Stimulated activated CD8-positive, alpha-beta memory T cell treated with anti-CD3 and anti-CD28 coated beads, Interleukin-15, amount 100 ng/mL, for 24 hours (primary cell): Measurements from ENCODE around the gene KREMEN1.

Experiments
- DNase-seq: peaks from one replicate; pipeline ENCODE4 v3.0.0-alpha.2; 2020; ENCODE audit warnings: low read depth

The KREMEN1 gene

DNA sequence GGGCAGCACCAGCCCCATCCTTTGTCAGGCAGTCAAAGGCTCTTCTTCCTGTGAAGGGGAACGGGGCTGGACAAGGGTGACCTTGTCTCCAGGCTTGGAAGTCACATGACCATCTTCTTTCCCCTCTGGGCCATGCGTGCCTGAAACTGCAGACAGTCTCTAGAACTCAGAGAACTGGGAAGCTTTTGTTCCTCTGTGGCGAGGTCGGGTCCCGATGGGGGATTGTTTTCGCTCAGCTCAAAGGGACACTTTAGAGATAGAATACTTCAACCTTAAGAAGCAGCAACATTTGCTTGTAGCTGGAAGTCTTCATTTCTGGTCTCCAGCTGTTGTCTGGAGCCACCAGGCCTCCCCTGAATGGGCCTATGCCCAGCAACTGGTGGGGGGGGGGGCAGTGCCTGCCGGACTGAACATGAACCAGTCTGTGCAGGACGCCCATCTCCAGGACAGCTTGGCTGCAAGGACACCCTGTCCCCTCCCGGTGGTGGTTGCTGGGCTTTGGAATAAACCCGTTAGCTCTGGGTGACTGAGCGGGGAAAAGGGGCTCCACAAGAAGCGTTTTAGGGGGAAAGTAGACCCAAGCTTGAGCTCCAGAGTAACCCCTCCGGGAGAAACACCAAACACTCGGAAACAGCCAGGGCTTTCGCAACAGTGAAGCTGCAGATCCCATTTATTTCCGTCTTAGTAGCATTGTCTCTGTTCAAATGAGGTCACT lies 77.2 kb downstream of the KREMEN1 start:
- DNase-seq = no peak

DNA sequence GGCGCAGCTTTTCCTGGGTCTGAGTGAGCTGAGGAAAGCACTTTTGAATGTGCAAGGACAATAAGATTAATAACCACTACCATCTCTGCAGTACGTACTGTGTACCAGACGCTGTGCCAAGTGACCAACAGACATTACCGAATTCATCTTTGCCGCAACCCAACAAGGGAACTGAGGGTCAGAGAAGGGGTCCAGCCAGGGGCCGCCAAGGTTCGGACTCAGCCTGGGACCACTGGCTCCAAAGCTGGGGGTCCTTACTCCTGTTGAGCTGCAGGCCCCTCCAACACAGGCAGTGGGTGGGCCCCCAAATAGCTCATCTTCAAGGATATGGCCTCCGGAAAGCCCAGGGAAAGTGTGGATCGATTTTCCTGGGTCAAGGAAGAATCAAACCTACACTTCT lies 77.9 kb downstream of the KREMEN1 start:
- no peak for DNase-seq

DNA sequence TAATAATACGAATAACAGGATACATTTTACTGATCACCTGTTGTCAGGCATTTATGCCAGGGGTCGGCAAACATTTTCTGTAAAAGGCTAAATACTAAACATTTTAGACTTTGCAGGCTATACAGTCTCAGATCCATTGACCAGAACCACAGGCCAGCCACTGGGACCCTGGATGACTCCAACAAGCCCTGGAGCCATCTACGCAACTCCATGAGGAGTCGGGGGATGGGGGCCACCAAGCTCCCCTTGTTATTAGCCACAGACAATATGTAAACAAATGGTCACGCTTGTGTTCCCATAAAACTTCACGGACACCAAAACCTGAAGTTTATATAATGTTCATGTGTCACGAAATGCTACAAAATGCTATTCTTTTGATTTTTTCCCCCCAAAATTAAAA lies 78.5 kb downstream of the KREMEN1 start:
- no peak for DNase-seq

DNA sequence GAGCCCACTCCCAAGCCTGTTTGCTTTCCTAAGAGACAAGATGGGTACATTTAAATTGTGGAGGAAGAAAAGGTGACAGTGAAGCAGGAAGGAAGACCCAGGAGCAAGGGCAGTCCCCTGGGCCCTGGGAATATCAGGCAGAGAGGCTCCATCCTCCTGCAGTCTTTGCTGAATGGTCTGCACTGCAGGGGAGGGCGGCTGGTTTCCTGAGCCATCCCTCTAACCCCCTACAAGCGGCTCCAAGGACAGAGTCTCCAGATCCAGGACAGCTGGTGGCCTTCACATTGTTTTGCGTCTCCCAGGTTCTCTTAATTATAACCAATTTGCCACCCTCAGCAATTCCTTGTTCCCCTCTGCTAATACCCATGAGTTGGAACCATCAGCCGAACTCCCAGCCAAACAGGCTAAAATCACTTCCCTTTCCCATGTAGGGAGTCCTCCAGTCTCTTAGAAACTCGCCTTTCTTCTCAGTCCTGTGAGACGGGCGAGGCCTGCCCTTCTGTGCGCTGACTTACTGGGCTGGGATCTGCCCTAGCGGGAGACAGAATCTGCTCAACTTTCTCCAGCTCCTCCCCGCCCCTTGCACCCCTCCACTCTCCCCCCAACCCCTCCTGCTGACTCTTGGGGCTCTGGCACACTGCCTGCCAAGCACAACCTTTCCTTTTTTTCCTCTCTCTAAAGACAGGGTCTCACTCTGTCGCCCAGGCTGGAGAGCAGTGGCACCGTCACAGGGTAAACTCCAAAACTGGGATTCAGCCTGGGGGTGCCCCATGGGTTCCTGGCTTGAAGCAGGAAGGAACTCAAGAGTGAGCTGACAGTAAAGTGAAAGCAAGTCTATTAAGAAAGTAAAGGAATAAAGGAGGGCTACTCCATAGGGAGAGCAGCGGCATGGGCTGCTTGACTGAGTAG lies 79.5 kb downstream of the KREMEN1 start:
- DNase-seq = no peak

DNA sequence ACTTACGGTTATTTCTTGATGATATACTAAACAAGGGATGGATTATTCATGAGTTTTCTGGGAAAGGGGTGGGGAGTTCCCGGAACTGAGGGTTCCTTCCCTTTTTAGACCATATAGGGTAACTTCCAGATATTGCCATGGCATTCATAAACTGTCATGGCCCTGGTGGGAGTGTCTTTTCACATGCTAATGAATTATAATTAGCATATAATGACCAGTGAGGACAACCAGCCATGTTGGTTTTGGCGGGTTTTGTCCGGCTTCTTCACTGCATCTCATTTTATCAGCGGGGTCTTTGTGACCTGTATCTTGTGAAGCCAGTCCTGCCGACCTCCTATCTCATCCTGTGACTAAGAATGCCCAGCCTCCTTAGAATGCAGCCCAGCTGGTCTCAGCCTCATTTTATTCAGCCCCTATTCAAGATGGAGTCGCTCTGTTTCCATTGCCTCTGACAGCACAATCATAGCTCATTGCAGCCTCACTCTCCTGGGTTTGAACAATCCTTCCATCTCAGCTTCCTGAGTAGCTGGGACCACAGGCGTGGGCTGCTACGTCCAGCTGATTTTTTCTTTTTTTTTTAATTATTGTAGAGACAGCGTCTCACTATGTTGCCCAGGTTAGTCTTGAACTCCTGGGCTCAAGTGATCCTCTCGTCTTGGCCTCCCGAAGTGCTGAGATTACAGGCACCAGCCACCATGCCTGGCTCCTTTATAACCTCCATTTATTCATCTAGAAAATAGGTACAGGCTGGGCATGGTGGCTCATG lies 80.3 kb downstream of the KREMEN1 start:
- no peak for DNase-seq

DNA sequence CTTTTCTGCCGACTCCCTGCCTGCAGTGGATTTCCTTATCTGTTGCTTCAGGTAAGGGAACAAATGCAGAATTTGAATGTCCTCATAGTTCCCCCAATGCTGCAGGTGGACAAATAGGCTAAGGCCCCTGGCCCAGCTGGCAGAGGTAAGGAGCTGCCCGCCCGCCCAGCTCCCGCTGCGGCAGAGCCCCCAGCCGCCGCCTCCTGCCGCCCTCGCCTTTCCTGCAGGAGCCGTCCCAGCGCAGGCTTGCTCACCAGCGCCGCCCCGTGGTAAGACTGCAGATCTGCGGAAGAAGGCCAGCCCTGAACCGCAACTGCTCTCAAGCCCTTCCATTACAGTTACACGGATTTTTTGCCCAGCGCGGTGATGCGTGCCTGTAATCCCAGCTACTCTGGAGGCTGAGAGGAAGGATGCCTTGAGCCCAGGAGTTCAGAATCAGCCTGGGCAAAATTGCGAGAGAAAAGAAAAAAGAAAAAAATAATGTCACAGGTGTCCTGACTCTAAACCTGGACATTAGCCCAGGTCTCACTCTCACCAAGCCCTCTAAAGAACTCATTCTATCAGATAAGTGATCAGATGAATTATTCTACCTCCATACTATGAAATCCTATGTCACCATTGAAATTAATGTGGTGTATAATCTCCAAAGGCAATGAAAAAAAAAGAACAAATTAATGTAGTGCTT lies 81.7 kb downstream of the KREMEN1 start:
- peak; percentile 48 for DNase-seq

DNA sequence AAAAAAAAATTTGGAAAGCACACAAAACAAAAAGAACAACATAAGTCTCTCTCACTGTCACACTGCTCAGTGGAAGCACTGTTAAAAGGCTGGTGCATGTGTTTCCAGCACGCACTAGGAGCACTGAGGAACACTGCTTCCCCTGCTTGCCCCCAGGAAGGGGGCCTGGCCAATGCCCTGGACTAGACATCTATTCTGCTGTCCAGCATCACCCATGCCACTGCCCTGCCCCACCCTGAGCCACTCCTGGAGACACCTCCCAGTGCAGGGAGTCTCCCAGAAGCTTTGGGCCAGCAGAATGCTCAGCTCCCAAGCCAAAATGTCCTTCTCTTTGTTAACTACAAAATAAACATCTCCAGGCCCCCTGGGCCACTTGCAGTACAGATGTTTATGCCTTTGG lies 83.1 kb downstream of the KREMEN1 start:
- no peak for DNase-seq

DNA sequence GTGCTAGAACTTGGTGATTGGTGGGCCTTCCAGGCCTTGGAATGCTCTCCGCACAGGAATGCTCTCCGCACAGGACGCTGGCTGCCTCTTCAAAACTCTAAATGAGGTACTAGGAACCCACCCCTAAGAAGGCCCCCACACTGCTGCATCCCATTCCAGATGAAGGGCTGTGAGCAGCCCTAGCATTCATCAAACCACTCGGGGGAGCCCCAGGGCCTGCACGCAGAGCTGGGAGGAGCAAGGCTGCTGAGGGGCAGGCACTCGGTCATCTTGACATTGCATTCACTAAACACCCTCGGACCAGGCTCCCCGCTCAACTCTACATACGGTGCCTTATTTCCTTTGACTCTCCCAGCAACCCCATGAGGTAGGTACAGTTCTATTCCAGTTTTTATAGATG lies 83.7 kb downstream of the KREMEN1 start:
- DNase-seq = no peak

DNA sequence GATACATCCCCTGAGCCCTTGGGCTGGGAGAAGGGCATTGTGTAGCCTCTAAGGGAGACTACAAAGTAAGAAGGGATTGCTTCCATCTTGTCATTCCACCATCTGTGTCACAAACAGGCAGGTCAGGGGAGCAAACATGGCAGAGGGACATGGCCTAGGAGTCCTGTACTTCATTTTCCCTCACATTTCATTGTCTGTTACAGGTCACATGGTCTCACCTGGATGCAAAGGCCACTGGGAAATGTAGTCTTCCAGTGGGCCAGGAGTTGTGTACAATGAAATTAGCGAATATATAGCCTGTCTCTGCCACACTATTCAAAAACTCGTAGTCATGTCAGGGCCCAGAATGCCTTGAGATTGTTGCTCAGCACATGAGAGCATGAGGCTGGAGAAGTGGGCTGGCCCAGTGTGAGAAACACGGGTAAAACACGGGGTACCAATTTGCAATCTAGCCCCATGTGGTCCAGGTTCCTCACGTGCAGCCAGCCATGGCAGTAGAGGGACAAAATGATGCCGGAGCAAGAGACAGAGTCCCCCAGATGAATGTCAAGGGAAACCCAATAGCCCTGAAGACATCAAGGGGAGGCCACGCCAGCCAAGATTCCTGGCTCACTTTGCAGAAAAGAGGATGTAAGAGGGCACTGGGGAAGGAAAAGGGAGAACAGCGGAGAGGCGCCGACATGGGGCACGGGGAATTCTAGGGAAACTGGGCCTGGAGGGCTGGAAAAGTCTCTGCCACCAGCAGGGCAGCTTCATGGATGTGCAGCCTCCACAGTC lies 85.1 kb downstream of the KREMEN1 start:
- no peak for DNase-seq

DNA sequence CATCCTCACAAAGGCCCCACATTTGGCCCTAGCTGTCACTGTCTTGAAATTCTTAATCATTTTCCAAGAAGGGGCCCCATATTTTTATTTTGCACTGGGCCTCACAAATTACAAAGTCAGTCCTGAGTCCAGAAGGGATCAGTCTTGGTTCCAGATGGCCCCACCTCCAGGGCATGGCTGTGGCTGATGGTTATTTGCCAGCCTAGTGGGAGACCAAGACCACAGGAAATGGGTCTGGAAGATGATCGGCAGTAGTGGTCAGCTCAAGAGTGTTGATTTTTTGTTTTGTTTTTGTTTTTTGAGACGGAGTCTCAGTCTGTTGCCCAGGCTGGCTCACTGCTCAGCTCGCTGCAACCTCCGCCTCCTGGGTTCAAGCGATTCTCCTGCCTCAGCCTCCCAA lies 85.7 kb downstream of the KREMEN1 start:
- no peak for DNase-seq

DNA sequence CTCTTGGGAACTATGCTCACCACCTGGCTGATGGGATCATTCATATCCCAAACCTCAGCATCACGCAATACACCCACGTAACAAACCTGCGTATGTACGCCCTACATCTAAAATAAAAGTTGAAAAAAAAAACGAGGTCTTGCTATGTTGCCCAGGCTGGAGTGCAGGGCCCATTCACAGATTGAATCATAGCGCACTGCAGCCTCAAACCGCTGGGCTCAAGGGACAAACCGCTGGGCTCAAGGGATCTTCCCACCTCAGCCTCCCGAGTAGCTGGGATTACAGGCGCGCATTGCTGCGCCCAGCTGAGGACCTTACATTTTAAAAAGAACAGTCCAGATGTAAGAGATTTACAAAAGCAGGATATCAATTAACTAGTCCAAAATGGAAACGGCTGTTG lies 91.0 kb downstream of the KREMEN1 start:
- no peak for DNase-seq

DNA sequence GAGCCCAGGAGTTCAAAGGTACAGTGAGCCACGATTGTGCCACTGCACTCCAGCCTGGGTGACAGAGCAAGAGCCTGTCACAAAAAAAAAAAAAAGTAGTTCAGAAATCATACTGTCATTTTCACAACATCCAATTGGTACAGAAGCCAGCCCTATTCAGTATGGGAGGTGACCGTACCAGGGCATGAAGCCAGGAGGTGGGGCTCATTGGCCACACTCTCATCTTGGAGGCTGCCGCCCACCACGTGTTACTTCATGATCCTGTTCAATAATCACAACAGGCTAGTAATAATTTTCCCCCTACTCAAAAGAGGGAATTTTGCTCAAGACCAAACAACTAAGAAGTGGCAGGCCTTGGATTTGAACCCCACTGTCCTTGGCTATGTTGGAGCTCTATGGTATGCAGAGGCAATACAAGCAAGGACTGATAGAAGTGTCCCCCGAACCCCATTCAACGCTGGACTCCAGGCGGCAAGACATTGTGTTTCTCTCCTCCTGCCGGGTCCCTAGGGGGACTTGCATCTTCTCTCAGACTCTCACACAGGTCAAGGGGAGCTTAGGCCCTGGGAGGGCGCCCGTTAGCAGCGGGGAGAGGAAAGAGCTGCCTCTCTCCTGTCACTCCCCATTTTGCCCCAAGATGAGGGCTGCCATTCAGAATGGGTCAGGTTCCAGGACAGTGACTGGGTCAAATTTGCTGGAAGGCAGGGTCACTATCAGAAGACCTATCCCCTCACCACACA lies 92.7 kb downstream of the KREMEN1 start:
- DNase-seq = no peak

DNA sequence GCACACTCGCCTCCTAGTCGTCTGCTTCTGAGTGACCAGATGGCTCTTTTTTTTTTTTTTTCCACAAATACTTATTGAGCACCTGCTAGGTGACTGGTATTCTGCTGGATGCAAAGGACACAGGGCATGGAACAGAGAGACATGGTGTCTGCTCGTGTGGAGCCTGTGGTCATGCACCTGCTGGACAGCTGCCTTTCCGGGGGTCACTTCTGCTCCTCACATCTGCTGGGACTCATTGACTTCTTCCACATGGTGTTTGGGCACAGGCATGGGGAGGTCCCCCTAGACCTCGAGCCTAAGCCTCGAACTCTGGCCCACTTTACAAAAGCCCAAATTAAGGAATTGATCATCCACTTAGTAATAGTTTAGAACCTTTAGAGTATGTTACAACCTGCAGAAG lies 93.3 kb downstream of the KREMEN1 start:
- no peak for DNase-seq

DNA sequence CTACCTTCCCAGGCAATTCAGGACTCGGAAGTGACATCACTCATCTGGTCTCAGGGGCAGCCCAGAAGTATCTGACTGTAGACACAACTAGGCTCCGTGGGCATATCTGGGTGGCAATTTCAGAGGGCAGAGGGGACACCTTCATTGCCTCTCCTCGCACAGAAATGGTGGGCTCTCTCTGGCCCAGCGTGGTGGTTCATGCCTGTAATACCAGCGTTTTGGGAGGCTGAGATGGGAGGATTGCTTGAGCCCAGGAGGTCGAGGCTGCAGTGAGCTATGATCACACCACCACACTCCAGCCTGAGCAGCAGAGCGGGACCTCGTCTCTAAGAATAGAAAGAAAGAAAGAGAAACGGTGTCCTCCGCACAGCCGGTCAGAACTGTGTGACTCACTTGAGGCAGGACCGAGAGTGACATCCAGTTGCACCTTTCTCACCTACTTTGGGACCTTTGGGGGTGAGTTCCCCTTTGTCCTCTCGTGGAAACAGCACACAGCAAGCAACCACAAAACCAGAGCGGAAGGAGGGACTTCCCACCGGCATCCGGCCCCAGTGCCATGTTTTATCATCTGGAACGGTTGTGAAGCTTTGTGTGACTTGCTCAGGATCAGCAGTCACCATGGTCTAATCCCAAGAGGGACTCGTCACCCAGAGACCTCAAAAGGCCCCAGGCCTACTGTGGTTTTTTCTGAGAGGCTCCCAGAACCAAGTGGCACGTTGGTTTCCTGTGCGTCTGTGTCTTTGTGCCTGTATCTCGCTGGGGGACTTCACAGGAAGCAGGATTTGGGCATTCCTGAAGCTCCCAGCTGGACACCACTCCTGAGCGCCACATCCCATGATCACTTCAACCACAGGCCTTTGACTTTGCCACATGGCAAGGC lies 94.4 kb downstream of the KREMEN1 start:
- DNase-seq = no peak

DNA sequence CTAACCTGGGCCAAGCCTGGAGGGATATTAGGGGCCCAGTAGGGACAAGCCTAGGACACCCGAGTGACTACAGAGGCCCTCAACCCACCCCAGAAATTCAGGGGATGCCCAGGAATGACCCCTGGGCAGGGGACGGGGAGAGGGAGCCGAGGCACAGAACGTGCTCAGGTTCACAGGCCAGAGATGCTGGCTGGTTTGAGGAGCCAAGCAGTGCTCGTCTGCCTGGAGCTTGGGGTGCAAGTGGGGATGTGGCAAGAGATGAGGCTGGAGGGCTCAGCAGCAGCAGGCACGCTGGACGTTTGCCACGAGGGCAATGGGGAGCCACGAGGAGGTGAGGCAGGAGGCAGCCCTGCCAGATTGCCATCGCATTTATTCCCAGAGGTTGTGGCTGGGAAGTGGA lies 98.9 kb downstream of the KREMEN1 start:
- no peak for DNase-seq

DNA sequence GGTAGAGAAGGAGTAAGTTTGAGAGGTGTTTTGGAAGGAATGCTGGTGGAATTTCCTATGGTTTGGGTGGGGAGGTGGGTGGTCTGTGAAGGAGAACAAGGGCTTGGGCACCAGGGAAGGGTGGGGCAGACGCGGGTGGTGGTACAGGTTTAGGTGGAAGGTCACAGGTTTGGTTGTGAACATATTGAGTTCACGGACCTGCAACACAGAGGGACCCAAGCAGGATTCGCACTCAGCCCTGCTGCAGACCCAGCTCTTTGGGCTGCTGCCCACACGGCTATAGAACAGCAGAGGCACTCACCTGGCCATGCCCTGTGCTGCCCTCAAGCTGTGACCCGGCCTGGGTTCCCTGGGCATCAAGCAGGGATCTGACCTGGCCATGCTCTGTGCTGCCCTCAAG lies 99.4 kb downstream of the KREMEN1 start:
- DNase-seq = no peak

DNA sequence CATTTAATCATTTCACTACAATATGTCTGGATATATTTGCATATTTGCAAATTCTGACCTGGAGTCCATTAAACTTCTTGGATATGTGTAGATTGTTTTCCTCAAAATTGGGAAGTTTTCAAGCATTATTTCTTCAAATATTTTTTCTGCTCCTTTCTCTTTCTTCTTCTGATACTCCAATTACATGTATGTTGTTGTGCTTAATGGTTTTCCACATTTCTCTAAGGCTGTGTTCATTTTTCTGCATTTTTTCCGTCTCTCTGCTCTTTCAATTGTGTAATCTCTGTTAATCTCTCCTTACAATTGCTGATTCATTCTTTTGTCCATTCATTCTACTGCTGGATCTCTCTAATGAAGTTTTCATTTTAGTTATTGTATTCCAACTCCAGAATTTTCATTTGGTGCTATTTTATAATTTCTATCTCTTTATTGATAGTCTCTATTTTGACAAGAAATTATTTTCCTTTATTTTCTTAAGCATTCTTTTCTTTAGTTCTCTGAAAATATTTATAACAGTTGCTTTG lies 102.5 kb downstream of the KREMEN1 start:
- DNase-seq = no peak

DNA sequence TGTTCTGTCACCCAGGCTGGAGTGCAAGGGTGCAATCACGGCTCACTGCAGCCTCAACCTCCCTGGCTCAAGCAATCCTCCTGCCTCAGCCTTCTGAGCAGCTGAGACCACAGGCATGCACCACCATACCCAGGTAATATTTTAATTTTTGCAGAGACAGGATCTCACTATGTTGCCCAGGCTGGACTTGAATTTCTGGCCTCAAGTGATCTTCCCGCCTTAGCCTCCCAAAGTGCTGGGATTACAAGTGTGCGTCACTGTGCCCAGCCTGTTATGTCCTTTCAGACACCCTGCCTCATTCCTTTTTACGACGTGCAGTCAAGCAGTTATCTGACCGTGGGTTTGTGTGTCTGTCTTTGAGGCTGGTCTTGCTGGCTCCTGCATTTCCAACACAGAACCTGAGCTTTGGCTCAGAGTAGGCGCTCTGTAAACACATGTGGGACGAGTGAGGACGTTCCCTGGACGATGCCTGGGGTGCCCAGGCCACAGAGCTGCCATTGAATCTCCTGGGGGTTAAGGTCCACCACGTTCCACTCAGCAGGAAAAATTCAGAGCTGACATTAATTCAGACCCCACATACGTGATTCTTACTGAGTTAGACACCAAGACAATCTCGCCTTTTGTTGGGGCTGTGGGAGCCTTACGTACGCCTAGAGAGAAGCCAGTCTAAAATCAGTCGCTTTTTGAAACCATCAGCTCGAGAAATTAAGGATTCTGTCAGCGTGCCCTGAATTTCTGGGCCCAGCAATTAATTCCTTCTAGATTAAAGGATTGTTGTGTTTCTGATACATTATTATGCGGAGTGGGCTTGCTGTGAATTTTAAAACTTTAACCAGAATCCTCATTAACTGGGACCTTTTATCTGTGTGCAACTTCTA lies 111.4 kb downstream of the KREMEN1 start:
- DNase-seq = no peak
